ENCODE results near the gene RSRC1.

- TF ChIP-seq CTCF (conservative IDR thresholded peaks at IDR 0.05) (no peak), EZH2 (IDR thresholded peaks at IDR 0.05; ENCODE audit: low read depth) (no peak)
These were observed 351.0 kb downstream of the RSRC1 start for GRCh38 chr3:158460926-158461325.

Data from PC-9 (cell line).